HEK293 (cell line): ENCODE results near the gene CAT.

Source experiments
- GLI4 ChIP-seq: fragments of 450-650 bp; formaldehyde crosslinking; IDR thresholded peaks from 2 replicates; pipeline ENCODE4 v1.5.1; 2016; ENCODE audit warnings: missing biosample characterization, missing genetic modification characterization
- GLIS1 ChIP-seq: fragments of 450-650 bp; formaldehyde crosslinking; IDR thresholded peaks from 2 replicates; pipeline ENCODE4 v1.5.1; 2016; ENCODE audit warnings: missing biosample characterization, missing genetic modification characterization
- HOXC10 ChIP-seq: sonication (generic); formaldehyde crosslinking; IDR thresholded peaks from 2 replicates; pipeline ENCODE4 v1.8.1; 2023; ENCODE audit warnings: mild to moderate bottlenecking, missing genetic modification reagents
- KLF1 ChIP-seq: fragments of 450-650 bp; formaldehyde crosslinking; IDR thresholded peaks from 2 replicates; pipeline ENCODE4 v1.5.1; 2016; ENCODE audit warnings: missing biosample characterization, missing genetic modification characterization
- KLF10 ChIP-seq: fragments of 450-650 bp; IDR thresholded peaks from 2 replicates; pipeline ENCODE4 v1.5.1; 2018; ENCODE audit warnings: missing biosample characterization, mild to moderate bottlenecking, missing genetic modification characterization
- KLF16 ChIP-seq: fragments of 450-650 bp; formaldehyde crosslinking; IDR thresholded peaks from 2 replicates; pipeline ENCODE4 v1.5.1; 2017; ENCODE audit warnings: missing biosample characterization, missing genetic modification characterization
- MZF1 ChIP-seq: fragments of 450-650 bp; formaldehyde crosslinking; IDR thresholded peaks from 2 replicates; pipeline ENCODE4 v1.5.1; 2017; ENCODE audit warnings: missing biosample characterization, missing genetic modification characterization, borderline replicate concordance
- OVOL3 ChIP-seq: fragments of 450-650 bp; formaldehyde crosslinking; IDR thresholded peaks from 2 replicates; pipeline ENCODE4 v1.5.1; 2016; ENCODE audit warnings: missing biosample characterization, missing genetic modification characterization
- PRDM10 ChIP-seq: fragments of 450-650 bp; formaldehyde crosslinking; IDR thresholded peaks from 2 replicates; pipeline ENCODE4 v1.5.1; 2016; ENCODE audit warnings: missing biosample characterization, missing genetic modification characterization
- TRIM28 ChIP-seq: IDR thresholded peaks from 2 replicates; pipeline ENCODE4 v1.6.1; 2011; ENCODE audit warnings: low read length, control low read depth, borderline replicate concordance
- ZBTB44 ChIP-seq: fragments of 450-650 bp; IDR thresholded peaks from 2 replicates; pipeline ENCODE4 v1.5.1; 2018; ENCODE audit warnings: missing biosample characterization, mild to moderate bottlenecking, missing genetic modification characterization
- ZNF10 ChIP-seq: fragments of 450-650 bp; formaldehyde crosslinking; IDR thresholded peaks from 2 replicates; pipeline ENCODE4 v1.5.1; 2017; ENCODE audit warnings: missing biosample characterization, missing genetic modification characterization
- ZNF138 ChIP-seq: fragments of 450-650 bp; formaldehyde crosslinking; IDR thresholded peaks from 2 replicates; pipeline ENCODE4 v1.5.1; 2016; ENCODE audit warnings: missing biosample characterization, missing genetic modification characterization, borderline replicate concordance
- ZNF335 ChIP-seq: fragments of 450-650 bp; formaldehyde crosslinking; conservative IDR thresholded peaks from 2 replicates; pipeline ENCODE4 v1.5.1; 2016; ENCODE audit warnings: missing biosample characterization, missing genetic modification characterization
- ZNF426 ChIP-seq: fragments of 450-650 bp; formaldehyde crosslinking; IDR thresholded peaks from 2 replicates; pipeline ENCODE4 v1.5.1; 2017; ENCODE audit warnings: missing biosample characterization, missing genetic modification characterization, mild to moderate bottlenecking, inconsistent platforms, moderate library complexity
- ZNF449 ChIP-seq: fragments of 450-650 bp; formaldehyde crosslinking; IDR thresholded peaks from 2 replicates; pipeline ENCODE4 v1.5.1; 2017; ENCODE audit warnings: missing biosample characterization, mild to moderate bottlenecking, missing genetic modification characterization, moderate library complexity
- ZNF518A ChIP-seq: fragments of 450-650 bp; formaldehyde crosslinking; conservative IDR thresholded peaks from 2 replicates; pipeline ENCODE4 v1.5.1; 2016; ENCODE audit warnings: low read depth, missing biosample characterization, missing genetic modification characterization
- ZNF701 ChIP-seq: fragments of 450-650 bp; formaldehyde crosslinking; IDR thresholded peaks from 2 replicates; pipeline ENCODE4 v1.5.1; 2016; ENCODE audit warnings: missing biosample characterization, missing genetic modification characterization
- ZNF76 ChIP-seq: fragments of 450-650 bp; formaldehyde crosslinking; IDR thresholded peaks from 2 replicates; pipeline ENCODE4; 2016; ENCODE audit warnings: low read depth, missing biosample characterization, missing genetic modification characterization, borderline replicate concordance
- ZNF837 ChIP-seq: fragments of 450-650 bp; formaldehyde crosslinking; IDR thresholded peaks from 2 replicates; pipeline ENCODE4 v1.5.1; 2016; ENCODE audit warnings: missing biosample characterization, missing genetic modification characterization
- ZSCAN16 ChIP-seq: fragments of 450-650 bp; formaldehyde crosslinking; IDR thresholded peaks from 2 replicates; pipeline ENCODE4 v1.5.1; 2016; ENCODE audit warnings: missing biosample characterization, missing genetic modification characterization
- ZSCAN4 ChIP-seq: fragments of 450-650 bp; formaldehyde crosslinking; IDR thresholded peaks from 2 replicates; pipeline ENCODE4 v1.5.1; 2017; ENCODE audit warnings: missing biosample characterization, missing genetic modification characterization

Gene CAT

GRCh38 chr11:34438529-34439507, at the start of gene CAT (continued):
- TF ChIP-seq ZSCAN16 (tag by site-specific recombination), result 0 out of 2 replicates have a peak, but pooled peaks have one; percentile 54
- TF ChIP-seq OVOL3 (tag by site-specific recombination), result no peak
- TF ChIP-seq ZNF449 (tag by site-specific recombination), result no peak
- TF ChIP-seq ZNF335, result peak; percentile 99
- TF ChIP-seq GLIS1 (tag by site-specific recombination), result peak; percentile 71
- TF ChIP-seq ZNF518A, result no peak; the same call in 1 of the 2 replicates
- peak; percentile 97 for TF ChIP-seq PRDM10 (tag by site-specific recombination)
- peak; percentile 70; the same call in 1 of the 2 replicates for TF ChIP-seq ZNF837
- TF ChIP-seq ZNF138 (tag by site-specific recombination), result no peak
- TF ChIP-seq MZF1 (tag by site-specific recombination), result peak; percentile 87
- TF ChIP-seq ZSCAN4 (tag by site-specific recombination), result no peak
- no peak for TF ChIP-seq ZBTB44 (tag by site-specific recombination)
- no peak for TF ChIP-seq HOXC10 (CRISPR knock-in tag)
- peak; percentile 97; the same call in 1 of the 2 replicates for TF ChIP-seq TRIM28
- no peak for TF ChIP-seq GLI4 (tag by site-specific recombination)
- no peak for TF ChIP-seq KLF16
- no peak for TF ChIP-seq ZNF701 (tag by site-specific recombination)
- TF ChIP-seq KLF1 (tag by site-specific recombination), result peak; percentile 68
- TF ChIP-seq ZNF426 (tag by site-specific recombination), result no peak
- peak; percentile 64 for TF ChIP-seq KLF10 (tag by site-specific recombination)
- TF ChIP-seq ZNF10, result peak; percentile 79
- peak; percentile 65 for TF ChIP-seq ZNF76 (tag by site-specific recombination)
